Measurements from ENCODE around the gene CTSL.

GRCh38 chr9:87725356-87725899 is 491 bp upstream of the CTSL start:
- TF ChIP-seq CTBP1 (IDR thresholded peaks at IDR 0.05; ENCODE audit: borderline replicate concordance) (no peak), ARNT (IDR thresholded peaks at IDR 0.05) (no peak), FOXM1 (IDR thresholded peaks at IDR 0.05; ENCODE audit: borderline replicate concordance) (no peak), TARDBP (IDR thresholded peaks at IDR 0.05) (no peak), LEF1 (IDR thresholded peaks at IDR 0.05; ENCODE audit: borderline replicate concordance) (no peak)
